ENCODE data around the gene GADD45GIP1.
A peak's percentile ranks its signal among the peaks of the same experiment; 100 is the strongest.

The GADD45GIP1 gene

GRCh38 chr19:12985049-12985776 is 28.2 kb upstream of the GADD45GIP1 start:
- TF ChIP-seq MYC (IDR thresholded peaks at IDR 0.05; ENCODE audit: low read depth, low read length) (peak; percentile 86), MAX (IDR thresholded peaks at IDR 0.05; ENCODE audit: low read depth, low read length) (peak; percentile 95), POLR2A (IDR thresholded peaks at IDR 0.05; ENCODE audit: extremely low read depth, insufficient read length) (no peak), CTCF (IDR thresholded peaks at IDR 0.05; ENCODE audit: low read depth, low read length) (no peak)
- no peak overlapping the region for H3K4me3 ChIP-seq (ENCODE audit: low read depth, low read length)
- DNase-seq (ENCODE audit: low read depth), result peak; percentile 70

- H3K4me3 ChIP-seq (ENCODE audit: low read depth, low read length), result no peak overlapping the region
- no peak for DNase-seq (ENCODE audit: low read depth)
- TF ChIP-seq MYC (IDR thresholded peaks at IDR 0.05; ENCODE audit: low read depth, low read length) (no peak), POLR2A (IDR thresholded peaks at IDR 0.05; ENCODE audit: extremely low read depth, insufficient read length) (no peak), CTCF (IDR thresholded peaks at IDR 0.05; ENCODE audit: low read depth, low read length) (no peak), MAX (IDR thresholded peaks at IDR 0.05; ENCODE audit: low read depth, low read length) (no peak)
These were observed 27.6 kb upstream of the GADD45GIP1 start for GRCh38 chr19:12984683-12985048.

- H3K4me3 ChIP-seq (ENCODE audit: low read depth, low read length), result no peak overlapping the region
- DNase-seq (ENCODE audit: low read depth), result no peak
- TF ChIP-seq MYC (IDR thresholded peaks at IDR 0.05; ENCODE audit: low read depth, low read length), result no peak
- TF ChIP-seq CTCF (IDR thresholded peaks at IDR 0.05; ENCODE audit: low read depth, low read length), result no peak
These were observed 27.2 kb upstream of the GADD45GIP1 start for GRCh38 chr19:12984143-12984627.

GRCh38 chr19:12983542-12984142 is 26.6 kb upstream of the GADD45GIP1 start:
- peak; percentile 57 for TF ChIP-seq CTCF (IDR thresholded peaks at IDR 0.05; ENCODE audit: low read depth, low read length)
- TF ChIP-seq MAX (IDR thresholded peaks at IDR 0.05; ENCODE audit: low read depth, low read length), result no peak
- DNase-seq (ENCODE audit: low read depth), result peak; percentile 66
- H3K4me3 ChIP-seq (ENCODE audit: low read depth, low read length), result no peak overlapping the region

- DNase-seq (ENCODE audit: low read depth), result no peak
- TF ChIP-seq CTCF (IDR thresholded peaks at IDR 0.05; ENCODE audit: low read depth, low read length) (no peak), MAX (IDR thresholded peaks at IDR 0.05; ENCODE audit: low read depth, low read length) (no peak), POLR2A (IDR thresholded peaks at IDR 0.05; ENCODE audit: extremely low read depth, insufficient read length) (no peak)
- no peak overlapping the region for H3K4me3 ChIP-seq (ENCODE audit: low read depth, low read length)
These were observed 26.1 kb upstream of the GADD45GIP1 start for GRCh38 chr19:12983091-12983490.

Measured in NB4 (cell line).